Gastroesophageal sphincter (tissue), 4 donors: ENCODE results near the gene EXOG. TPM values are rescaled to one million over a fixed set of nuclear protein-coding genes. Genes with fewer than 3 reads are reported as not detected.

Experiments
- ATAC-seq: fragments of 150-250 bp; one replicate; pipeline ENCODE4 v1.9.1; 2016; ENCODE audit warnings: mild to moderate bottlenecking, moderate library complexity
- H3K27ac ChIP-seq, 4 donors: fragments of 200-600 bp; sonication (generic) in 3 of 4; 1 replicate in 3 of 4; 2 replicates in 1 of 4; pipeline ENCODE4 v1.5.1; 2016 to 2019
- H3K27me3 ChIP-seq: fragments of 200-600 bp; sonication (generic); one replicate; pipeline ENCODE4 v1.5.1; 2019
- H3K36me3 ChIP-seq, 2 donors: fragments of 200-600 bp; sonication (generic); one replicate each; pipeline ENCODE4 v1.5.1; 2019; ENCODE audit warnings: control low read depth in 1 of 2
- H3K4me1 ChIP-seq, 3 donors: fragments of 200-600 bp; sonication (generic); 1 replicate in 2 of 3; 2 replicates in 1 of 3; pipeline ENCODE4 v1.5.1; 2016 to 2019; ENCODE audit warnings: control low read depth in 2 of 3
- H3K4me3 ChIP-seq, 2 donors: fragments of 200-600 bp; sonication (generic); one replicate each; pipeline ENCODE4 v1.5.1; 2019; ENCODE audit warnings: mild to moderate bottlenecking in 1 of 2, moderate library complexity in 1 of 2
- H3K9me3 ChIP-seq, 3 donors: fragments of 200-600 bp; sonication (generic); one replicate each; pipeline ENCODE4 v1.5.1; 2017 to 2019; ENCODE audit warnings: control low read depth in 2 of 3
- EP300 ChIP-seq: sonication (generic); formaldehyde crosslinking; IDR thresholded peaks from one replicate; pipeline ENCODE4 v1.6.1; 2017; ENCODE audit warnings: antibody characterized with exemption, mild to moderate bottlenecking
- POLR2A ChIP-seq, 2 donors: fragments of 450-650 bp; IDR thresholded peaks; one replicate each; pipeline ENCODE4 v1.6.1; 2017; ENCODE audit warnings: antibody characterized with exemption in 2 of 2, mild to moderate bottlenecking in 2 of 2, moderate library complexity in 1 of 2
- POLR2AphosphoS5 ChIP-seq: sonication (generic); formaldehyde crosslinking; IDR thresholded peaks from one replicate; pipeline ENCODE4 v1.6.1; 2017; ENCODE audit warnings: antibody characterized with exemption
- WGBS, 2 donors: methylation state at CpG; one replicate each; pipeline ENCODE4 v1.1.5; 2018; ENCODE audit warnings: low coverage in 1 of 2; 5-methylcytosine and 5-hydroxymethylcytosine counted together
- total RNA-seq, 4 donors: library from RNA; depleted of rRNA; stranded (reverse); fragments of >200 nt; gene quantifications; one replicate each; pipeline ENCODE4 v1.1.0, GENCODE V29; 2016
- TF ChIP-seq, protein P1 (sequence below), 4 experiments: fragments of 200-600 bp in 2 of 4; fragments of 450-650 bp in 2 of 4; sonication (generic) in 1 of 4; IDR thresholded peaks; one replicate each; pipeline ENCODE4 v1.5.1; 2017 to 2019; ENCODE audit warnings: antibody characterized with exemption in 4 of 4, mild to moderate bottlenecking in 2 of 4, moderate library complexity in 2 of 4

The EXOG gene
- total RNA-seq, 4 donors from 2014 or later, result 10.5 to 38.3 (median 19.3) TPM

DNA sequence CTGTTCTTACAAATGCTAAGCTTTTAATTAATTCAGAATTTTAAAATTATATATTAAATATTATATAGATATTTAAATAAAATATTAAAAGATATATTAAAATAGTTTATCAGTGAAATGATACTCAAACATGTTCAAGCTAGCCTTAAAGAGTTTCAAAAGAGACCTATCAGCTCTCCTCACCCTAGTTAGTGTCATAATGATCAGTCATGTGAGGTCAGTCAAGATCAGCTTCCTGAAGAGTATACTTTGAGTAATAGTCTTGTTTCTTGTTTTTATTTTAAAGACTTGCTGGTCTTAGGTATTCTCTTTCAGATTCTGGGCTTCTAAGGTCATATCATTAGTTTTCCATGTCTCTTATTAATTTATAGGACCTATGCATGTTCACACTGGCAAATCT, 14.5 kb downstream of the EXOG start:
- Histone ChIP-seq H3K4me3 (no peak overlapping the region), H3K4me1 (no peaks in the 10 kb centered on the region), H3K36me3 (peaks cover 0 to 93% of the 10 kb centered on the region in 2 donors), H3K27me3 (no peaks in the 10 kb centered on the region), H3K9me3 (no peaks in the 10 kb centered on the region), H3K27ac (no peak overlapping the region)
- no peak for TF ChIP-seq POLR2AphosphoS5
- TF ChIP-seq, protein P1, sequence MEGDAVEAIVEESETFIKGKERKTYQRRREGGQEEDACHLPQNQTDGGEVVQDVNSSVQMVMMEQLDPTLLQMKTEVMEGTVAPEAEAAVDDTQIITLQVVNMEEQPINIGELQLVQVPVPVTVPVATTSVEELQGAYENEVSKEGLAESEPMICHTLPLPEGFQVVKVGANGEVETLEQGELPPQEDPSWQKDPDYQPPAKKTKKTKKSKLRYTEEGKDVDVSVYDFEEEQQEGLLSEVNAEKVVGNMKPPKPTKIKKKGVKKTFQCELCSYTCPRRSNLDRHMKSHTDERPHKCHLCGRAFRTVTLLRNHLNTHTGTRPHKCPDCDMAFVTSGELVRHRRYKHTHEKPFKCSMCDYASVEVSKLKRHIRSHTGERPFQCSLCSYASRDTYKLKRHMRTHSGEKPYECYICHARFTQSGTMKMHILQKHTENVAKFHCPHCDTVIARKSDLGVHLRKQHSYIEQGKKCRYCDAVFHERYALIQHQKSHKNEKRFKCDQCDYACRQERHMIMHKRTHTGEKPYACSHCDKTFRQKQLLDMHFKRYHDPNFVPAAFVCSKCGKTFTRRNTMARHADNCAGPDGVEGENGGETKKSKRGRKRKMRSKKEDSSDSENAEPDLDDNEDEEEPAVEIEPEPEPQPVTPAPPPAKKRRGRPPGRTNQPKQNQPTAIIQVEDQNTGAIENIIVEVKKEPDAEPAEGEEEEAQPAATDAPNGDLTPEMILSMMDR (IDR thresholded peaks at IDR 0.05), result no peak
- TF ChIP-seq POLR2A (IDR thresholded peaks at IDR 0.05), result no peak
- no peak for TF ChIP-seq EP300
- no peak for ATAC-seq

DNA sequence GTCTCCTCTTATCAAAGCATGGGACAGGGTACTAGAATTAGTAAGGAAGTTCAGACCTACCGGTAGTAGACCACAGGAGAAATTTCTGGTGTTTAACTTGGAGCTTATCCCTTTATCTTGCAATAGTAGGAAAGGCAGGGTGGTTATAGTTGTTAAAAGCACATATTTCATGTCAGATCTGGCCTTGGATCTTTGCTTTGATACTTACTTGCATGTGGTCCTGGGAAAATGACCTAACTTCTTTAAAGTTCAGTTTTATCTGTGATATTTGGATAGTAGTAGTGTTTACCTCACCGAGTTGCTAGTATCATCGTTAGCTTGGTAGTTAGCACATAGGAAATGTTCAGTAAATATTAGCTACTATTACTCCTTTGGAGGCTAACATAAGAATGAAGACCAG, 15.4 kb downstream of the EXOG start:
- 81 to 86% methylated on average over 3 of the region's 3 CpGs for WGBS, 2 donors
- no peaks in the 10 kb centered on the region for H3K4me1 ChIP-seq
- H3K36me3 ChIP-seq, result peaks cover 0 to 90% of the 10 kb centered on the region in 2 donors
- TF ChIP-seq, protein P1 (IDR thresholded peaks at IDR 0.05), result no peak
- TF ChIP-seq EP300, result no peak
- TF ChIP-seq POLR2A (IDR thresholded peaks at IDR 0.05), result no peak
- no peak for TF ChIP-seq POLR2AphosphoS5
- no peak overlapping the region for H3K27ac ChIP-seq
- no peaks in the 10 kb centered on the region for H3K27me3 ChIP-seq
- no peak for ATAC-seq
- H3K9me3 ChIP-seq, result no peaks in the 10 kb centered on the region
- no peak overlapping the region for H3K4me3 ChIP-seq

DNA sequence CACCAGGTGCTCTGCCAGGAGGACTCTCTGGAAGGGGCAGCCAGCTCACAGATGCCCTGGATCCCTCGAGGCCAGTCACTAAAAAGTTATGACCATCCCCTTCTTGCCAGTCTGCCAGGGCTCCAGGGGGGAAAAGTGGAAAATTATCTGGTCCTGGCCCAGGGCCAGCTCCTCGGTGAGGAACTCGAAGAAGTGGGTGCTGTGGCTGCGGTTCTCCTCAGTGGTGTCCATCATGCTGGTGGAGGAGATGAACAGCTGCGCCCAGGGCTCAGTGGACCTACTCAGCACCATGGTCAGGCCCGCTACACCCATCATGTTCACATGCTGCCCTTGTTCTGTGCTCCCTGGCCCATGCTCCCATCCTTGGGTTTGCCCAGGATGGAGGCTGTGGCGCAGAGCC, 19.2 kb downstream of the EXOG start:
- Histone ChIP-seq H3K27ac (no peak overlapping the region), H3K4me3 (no peak overlapping the region), H3K4me1 (no peaks in the 10 kb centered on the region), H3K36me3 (peaks cover 0 to 76% of the 10 kb centered on the region in 2 donors), H3K9me3 (no peaks in the 10 kb centered on the region), H3K27me3 (no peaks in the 10 kb centered on the region)
- no peak for TF ChIP-seq EP300
- TF ChIP-seq, protein P1 (IDR thresholded peaks at IDR 0.05), result no peak
- no peak for TF ChIP-seq POLR2A (IDR thresholded peaks at IDR 0.05)
- 73 to 100% methylated on average over 1 to 5 of the region's 7 CpGs for WGBS, 2 donors
- no peak for ATAC-seq

DNA sequence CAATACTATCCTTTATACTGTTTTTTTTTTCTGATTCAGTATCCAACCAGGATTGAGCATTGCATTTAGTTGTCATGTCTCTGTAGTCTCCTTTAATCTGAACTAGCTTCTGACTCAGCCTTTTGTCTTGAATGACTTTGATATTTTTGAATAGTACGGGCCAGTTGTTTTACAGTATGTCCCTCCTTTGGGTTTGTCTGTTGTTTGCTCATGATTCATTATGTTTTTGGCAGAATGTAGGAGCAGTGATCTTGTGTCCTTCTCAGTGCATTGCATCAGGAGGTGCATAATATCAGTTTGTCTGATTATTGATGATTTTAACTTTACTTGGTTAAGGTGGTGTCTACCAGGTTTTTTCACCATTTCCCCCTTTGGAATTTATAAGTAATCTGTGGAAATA, 20.5 kb downstream of the EXOG start:
- WGBS, 2 donors, result 91 to 100% methylated on average over 1 of the region's 1 CpG
- ATAC-seq, result no peak
- H3K27ac ChIP-seq, result no peak overlapping the region
- no peak overlapping the region for H3K4me3 ChIP-seq
- H3K27me3 ChIP-seq, result no peaks in the 10 kb centered on the region
- H3K4me1 ChIP-seq, result peaks cover 0 to 4% (median 0%) of the 10 kb centered on the region in 3 donors
- peaks cover 0 to 66% of the 10 kb centered on the region in 2 donors for H3K36me3 ChIP-seq
- H3K9me3 ChIP-seq, result no peaks in the 10 kb centered on the region
- no peak for TF ChIP-seq POLR2AphosphoS5
- TF ChIP-seq, protein P1 (IDR thresholded peaks at IDR 0.05), result no peak
- no peak for TF ChIP-seq EP300
- no peak for TF ChIP-seq POLR2A (IDR thresholded peaks at IDR 0.05)

DNA sequence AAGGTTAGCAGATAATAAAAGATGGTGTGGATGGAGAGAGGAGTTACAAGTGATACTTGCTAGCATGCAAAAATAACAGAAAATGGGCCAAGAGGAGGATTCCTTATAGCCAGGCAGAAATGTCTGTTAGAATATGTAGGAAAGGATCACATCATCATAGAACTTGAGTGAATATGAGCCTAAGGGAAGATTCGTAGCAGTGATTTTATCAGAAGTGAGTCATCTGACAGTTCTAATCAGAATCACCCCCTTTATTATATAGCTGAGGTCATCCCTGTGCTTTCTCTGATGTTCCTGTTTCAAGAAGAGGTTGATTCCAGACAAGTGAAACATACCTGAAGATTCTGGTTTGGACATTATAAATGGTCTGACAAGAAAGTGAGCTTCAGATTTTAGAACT, 22.9 kb downstream of the EXOG start:
- Histone ChIP-seq H3K4me3 (no peak overlapping the region), H3K27ac (no peak overlapping the region), H3K9me3 (no peaks in the 10 kb centered on the region), H3K4me1 (peaks cover 0 to 4% (median 0%) of the 10 kb centered on the region in 3 donors), H3K36me3 (peaks cover 3 to 68% of the 10 kb centered on the region in 2 donors), H3K27me3 (no peaks in the 10 kb centered on the region)
- TF ChIP-seq, protein P1 (IDR thresholded peaks at IDR 0.05), result no peak
- TF ChIP-seq EP300 (no peak), POLR2A (IDR thresholded peaks at IDR 0.05) (no peak), POLR2AphosphoS5 (no peak)
- no peak for ATAC-seq
- 33 to 64% methylated on average over 1 of the region's 1 CpG for WGBS, 2 donors
